GM21619 (cell line): ENCODE data around the gene REEP6.
"Not testable (repeated sequence)": the region's sequence is repeated elsewhere in the genome, so short reads cannot be mapped to it uniquely, and the experiment has no call there.

Source experiments
- ATAC-seq: cut with Tn5 transposase; IDR thresholded peaks from one replicate; pipeline ENCODE4 v1.9.1; 2021; ENCODE audit not compliant: unreplicated experiment

REEP6 gene

GRCh38 chr19:1522838-1523237 lies 31.9 kb downstream of the REEP6 start:
- ATAC-seq: no peak

DNA sequence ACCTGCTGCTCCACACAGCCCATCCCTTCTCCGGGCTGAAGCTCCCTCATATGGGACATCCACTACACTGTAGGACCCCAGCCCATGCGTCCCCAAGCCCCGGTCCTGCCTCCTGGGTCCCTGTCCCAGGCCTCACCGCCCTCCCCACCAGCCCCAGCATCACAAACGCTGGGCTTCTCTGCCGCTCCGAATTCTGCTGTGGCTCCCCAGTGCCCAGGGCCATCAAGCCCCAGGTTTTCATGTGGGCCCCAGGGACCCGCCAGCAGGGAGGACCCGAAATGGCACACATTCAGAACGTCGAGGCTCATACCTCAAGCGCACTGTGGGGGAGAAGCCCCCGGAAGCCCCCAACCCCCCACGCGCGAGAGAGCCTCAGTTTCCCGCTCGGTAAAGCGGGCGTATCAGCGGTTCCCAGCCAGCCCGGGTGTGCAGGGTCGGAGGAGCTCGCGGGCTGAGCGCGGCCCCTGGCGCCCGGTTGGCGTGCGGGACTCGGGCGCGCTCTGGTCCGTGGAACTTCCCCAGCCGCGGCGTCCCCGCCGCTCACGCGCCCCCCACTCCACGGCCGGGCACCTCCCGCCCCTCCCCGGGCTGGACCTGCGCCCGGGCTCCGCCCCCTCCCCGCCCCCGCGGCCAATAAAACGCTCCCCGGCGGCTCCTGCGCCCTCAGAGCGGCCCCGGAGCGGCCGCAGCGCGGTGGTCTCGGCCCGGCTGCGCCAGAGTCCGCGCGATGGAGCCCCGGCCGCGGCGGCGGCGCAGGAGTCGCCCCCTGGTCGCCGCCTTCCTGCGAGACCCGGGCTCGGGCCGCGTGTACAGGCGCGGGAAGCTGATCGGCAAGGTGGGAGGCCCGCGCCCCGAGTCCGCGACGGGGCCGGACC lies 32.7 kb downstream of the REEP6 start, which contains the start of gene PLK5:
Gene PLK5 (plus strand): TSS at position 666 of the 875 bp plus-strand sequence. CDS start 2,920 bp downstream, outside the sequence.
- no peak for ATAC-seq

- no peak for ATAC-seq
These were observed 33.4 kb downstream of the REEP6 start for GRCh38 chr19:1524287-1524971.

DNA sequence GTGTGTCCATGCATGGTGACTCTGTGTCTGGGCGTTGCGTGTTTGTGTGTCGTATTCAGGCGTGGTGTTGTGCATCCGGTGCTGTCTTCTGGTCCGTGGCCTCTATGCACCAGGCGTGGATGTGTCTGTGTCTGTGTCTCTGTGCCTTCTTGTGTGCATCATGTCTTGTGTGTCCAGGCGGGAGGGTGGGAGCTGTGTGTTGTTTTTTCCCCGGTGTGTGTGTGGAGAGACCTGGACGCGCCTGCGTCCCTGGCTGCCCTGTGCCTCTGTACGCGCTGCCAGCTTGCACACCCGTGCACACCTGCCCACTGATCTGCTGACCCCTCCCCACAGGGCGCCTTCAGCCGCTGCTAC lies 34.0 kb downstream of the REEP6 start:
- no peak for ATAC-seq

DNA sequence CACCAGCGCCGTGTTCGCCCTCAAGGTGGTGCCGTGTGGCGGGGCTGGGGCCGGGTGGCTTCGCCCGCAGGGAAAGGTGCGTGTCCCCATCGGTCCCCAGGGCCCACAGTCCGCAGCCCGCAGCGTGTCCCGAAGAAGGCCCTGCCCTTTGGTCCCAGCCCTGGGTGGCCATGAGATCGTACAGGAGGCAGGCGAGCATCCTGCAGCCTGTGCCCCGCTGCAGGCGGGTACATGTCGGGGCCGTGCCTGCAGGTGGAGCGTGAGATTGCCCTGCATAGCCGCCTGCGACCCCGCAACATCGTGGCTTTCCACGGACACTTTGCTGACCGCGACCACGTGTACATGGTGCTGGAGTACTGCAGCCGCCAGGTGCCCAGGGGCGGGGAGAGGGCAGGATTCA lies 34.4 kb downstream of the REEP6 start:
- no peak for ATAC-seq

DNA sequence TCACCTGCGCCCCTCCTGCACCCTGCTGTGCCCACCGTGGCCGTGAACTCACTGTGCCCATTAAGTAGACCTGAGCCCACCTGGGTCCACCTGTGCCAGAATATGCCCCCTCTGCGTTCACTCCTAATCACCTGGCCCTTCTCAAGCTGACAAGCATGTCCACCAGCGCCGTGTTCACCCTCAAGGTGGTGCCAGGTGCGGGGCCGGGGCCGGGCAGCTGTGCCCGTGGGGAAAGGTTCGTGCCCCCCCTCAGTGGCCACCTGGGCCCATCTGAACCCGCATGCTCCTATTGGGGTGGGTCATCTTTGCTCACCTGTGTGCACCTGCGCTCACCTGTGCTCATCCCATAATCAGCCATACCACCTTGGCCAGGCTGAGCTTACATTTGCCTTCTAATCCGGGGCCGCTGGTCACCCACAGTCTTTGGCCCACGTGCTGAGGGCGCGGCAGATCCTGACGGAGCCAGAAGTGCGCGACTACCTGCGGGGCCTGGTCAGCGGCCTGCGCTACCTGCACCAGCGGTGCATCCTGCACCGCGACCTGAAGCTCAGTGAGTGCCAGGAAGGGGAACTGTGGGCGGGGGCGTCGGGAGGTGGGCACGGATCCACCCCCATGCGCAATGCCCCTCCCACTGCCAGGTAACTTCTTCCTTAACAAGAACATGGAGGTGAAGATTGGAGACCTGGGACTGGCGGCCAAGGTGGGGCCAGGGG lies 35.2 kb downstream of the REEP6 start:
- no peak for ATAC-seq

DNA sequence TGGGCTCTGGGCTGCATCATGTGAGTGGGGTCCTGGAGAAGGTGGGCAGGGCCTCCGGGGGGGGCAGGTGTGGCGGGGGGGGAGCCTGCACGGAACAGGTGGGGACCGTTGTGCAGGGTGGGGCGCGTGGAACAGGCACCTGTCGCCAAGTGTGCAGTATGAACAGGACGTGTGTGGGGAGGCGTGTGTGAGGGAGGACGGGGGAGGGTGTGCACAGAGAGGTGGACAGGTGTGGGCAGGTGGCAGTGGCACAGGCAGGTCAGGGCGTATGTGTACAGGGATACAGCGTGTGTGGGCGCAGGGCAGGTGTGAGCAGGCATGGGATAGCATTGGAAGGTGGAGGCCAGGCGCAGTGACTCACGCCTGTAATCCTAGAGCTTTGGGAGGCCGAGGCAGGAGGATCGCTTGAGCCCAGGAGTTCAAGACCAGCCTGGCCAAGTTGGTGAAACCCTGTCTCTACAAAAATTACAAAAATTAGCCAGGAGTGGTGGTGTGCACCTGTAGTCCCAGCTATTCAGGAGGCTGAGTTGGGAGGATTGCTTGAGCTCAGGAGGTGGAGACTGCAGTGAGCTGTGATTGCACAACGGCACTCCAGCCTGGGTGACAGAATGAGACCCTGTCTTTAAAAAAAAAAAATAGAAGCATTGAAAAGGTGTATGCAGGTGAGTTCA lies 36.1 kb downstream of the REEP6 start:
- no peak for ATAC-seq

GRCh38 chr19:1527650-1528309 lies 36.8 kb downstream of the REEP6 start:
- ATAC-seq: no peak

- ATAC-seq: no peak
These were observed 37.8 kb downstream of the REEP6 start for GRCh38 chr19:1528596-1529429.

DNA sequence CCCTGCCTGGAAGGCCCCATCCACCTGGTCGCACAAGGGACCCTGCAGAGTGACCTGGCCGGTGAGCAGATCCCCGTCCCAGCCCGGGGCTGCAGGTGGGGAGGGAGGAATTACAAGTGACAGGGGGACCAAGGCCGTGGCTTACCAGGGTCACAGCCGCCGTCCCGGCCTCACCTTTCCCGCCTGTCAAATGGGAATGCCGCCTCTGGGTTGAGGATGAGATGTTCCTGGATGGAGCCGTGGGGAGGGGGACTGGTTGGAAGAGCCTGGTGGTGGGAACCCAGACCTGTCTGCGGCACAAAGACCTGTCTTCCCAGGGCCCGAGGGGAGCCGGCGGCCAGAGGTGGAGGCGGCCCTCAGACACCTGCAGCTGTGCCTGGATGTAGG lies 38.4 kb downstream of the REEP6 start:
- ATAC-seq: no peak

- ATAC-seq: not testable (repeated sequence)
These were observed 39.9 kb downstream of the REEP6 start for GRCh38 chr19:1530856-1531255.

DNA sequence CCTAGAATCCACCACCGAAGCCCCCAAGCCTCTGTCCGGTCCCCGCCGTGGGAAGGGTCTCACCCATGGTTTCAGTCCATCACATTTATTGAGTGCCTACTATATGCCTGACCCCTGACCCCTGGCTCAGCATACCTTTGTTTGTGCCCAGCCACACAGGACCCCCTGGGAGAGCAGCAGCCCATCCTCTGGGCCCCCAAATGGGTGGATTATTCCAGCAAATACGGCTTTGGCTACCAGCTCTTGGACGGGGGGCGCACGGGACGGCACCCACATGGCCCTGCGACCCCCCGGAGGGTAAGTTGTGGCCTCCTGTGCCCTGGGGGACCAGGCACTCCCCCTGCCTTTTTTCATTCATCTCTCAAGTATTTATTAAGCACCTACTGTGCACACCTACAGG lies 40.6 kb downstream of the REEP6 start:
- ATAC-seq: no peak

DNA sequence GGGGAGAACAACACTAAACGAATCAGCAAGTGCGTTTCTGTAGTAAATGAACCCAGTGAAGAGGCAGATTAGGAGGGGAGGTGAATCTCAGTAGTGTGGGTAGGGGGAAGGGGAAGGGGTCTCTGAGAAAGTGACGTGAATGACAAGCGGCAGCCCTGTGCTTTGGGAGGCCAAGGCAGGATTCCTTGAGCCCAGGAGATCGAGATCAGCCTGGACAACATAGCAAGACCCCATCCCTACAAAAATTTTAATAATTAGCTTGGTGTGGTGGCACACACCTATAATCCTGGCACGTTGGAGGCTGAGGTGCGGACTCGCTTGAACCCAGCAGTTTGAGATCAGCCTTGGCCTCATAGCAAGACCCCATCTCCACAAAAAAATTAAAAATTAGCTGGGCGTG lies 41.0 kb downstream of the REEP6 start:
- no peak for ATAC-seq

DNA sequence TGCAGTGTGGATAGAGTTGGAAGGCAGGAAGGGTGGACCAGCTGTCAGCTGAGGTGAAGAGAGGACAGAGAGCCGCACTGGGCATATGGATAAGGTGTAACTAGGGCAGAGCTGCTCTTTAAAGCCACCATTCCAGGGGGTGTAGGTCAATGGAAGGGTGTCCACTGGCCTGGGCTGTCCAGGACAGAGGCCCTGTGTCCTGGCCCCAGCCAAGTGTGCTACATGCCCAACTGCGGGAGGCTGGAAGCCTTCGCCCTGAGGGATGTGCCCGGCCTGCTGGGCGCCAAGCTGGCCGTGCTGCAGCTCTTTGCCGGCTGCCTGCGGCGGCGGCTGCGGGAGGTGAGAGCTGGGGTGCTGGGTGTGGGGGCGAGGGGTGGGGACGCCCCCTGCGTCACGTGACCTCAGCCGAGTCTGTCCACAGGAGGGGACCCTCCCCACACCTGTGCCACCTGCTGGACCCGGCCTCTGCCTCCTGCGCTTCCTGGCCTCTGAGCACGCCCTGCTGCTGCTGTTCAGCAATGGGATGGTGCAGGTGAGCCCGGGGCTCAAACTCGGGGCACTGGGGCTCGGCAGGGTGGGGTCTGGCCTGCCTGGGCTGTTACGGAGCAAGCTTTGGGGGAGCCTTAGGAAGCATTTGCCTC lies 42.6 kb downstream of the REEP6 start:
- ATAC-seq: no peak

- no peak for ATAC-seq
These were observed 44.0 kb downstream of the REEP6 start for GRCh38 chr19:1534972-1535371.

- ATAC-seq: not testable (repeated sequence)
These were observed 44.7 kb downstream of the REEP6 start for GRCh38 chr19:1535699-1536098.

DNA sequence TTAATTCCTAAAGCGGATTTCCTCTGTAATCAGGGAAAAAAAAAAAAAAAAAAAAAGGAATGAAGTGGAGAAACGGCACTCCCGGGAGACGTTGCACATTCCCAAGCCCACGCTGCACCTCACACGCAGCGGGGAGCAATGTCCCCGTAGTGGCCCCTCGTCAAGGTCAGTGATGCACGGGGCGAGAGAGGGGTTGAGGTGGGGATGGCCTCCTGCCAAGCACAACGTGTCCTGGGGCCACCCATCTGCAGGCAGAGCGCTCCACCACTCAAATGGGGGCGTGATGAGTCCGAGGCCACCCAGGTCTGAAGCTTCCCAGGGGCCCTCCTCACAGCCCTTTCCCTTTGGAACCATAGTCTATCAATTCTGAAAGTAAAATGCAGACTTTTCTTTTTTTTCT lies 48.0 kb downstream of the REEP6 start:
- no peak for ATAC-seq

DNA sequence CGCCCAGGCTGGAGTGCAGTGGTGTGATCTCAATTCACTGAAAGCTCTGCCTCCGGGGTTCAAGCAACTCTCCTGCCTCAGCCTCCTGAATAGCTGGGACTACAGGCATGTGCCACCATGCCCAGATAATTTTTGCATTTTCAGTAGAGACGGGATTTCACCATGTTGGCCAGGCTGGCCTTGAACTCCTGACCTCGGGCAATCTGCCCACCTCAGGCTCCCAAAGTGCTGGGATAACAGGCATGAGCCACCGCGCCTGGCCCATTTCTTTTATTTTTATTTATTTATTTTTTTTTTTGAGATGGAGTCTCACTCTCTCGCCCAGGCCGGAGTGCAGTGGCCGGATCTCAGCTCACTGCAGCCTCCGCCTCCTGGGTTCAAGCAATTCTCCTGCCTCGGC lies 48.8 kb downstream of the REEP6 start:
- not testable (repeated sequence) for ATAC-seq

DNA sequence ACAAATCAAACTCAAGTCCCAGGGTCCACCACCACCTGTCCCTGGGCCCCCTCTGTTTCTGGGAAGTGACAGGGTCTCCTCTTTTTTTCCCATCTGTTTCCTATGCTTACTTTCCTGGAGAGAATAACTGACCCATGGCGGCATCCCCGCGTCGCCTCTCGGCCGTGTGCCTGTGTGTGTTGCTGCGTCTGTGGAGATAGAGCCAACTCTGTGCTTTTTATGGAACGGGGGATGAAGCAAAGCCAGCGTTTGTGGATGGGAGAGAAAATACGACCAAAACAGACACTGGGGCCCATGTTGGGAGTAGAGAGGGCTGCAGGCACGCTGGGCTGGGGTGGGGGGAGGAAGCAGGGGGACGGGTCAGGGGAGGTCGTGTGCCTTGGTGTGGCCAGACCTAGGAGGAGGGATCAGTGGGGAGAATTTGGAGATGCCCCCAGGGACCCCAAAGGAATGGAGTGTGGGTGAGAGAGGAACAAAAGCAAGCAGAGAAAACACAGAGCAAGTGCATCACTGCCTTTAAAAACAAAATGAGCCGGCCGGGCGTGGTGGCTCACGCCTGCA lies 49.5 kb downstream of the REEP6 start:
- ATAC-seq: no peak
